HepG2 (cell line): ENCODE measurements around the gene PROX1. TPM values are rescaled to one million over a fixed set of nuclear protein-coding genes. Genes with fewer than 3 reads are reported as not detected.

ENCODE experiments used
- ATAC-seq: fragments of 200-7000 bp; cut with Tn5 transposase; 3 replicates; pipeline ENCODE4 v1.9.1; 2020; ENCODE audit warnings: mild to moderate bottlenecking, moderate library complexity
- BruUV-seq: library from RNA; stranded (reverse); fragments of 400-500 nt; replicated peaks from 2 replicates; lab custom pipeline; 2021; lab: Mats Ljungman, UMichigan
- CTCF ChIA-PET: fragments of 300-600 bp; formaldehyde crosslinking; extraction: SDS; loops from one replicate; lab custom pipeline; 2021; ENCODE audit warnings: low total read pairs, inconsistent platforms, low intra/inter-chr PET ratio; lab: Yijun Ruan, JAX
- POLR2A ChIA-PET: fragments of 350-600 bp; sonication (Branson Sonifier 250); formaldehyde crosslinking; loops from one replicate; lab custom pipeline; 2020; ENCODE audit warnings: antibody characterized with exemption, inconsistent platforms; lab: Yijun Ruan, JAX
- DNase-seq: peaks from one replicate; pipeline ENCODE4 v3.0.0-alpha.2; 2015; ENCODE audit warnings: low spot score
- FAIRE-seq: peaks from 3 replicates; lab custom pipeline; 2011; peaks lifted over from hg19 to GRCh38; lab: Jason Lieb, UNC
- H2AFZ ChIP-seq: one replicate; pipeline ENCODE4 v1.6.1; 2011; ENCODE audit warnings: low read length, inconsistent platforms
- H3K27ac ChIP-seq: fragments of 300-600 bp; 3 replicates; pipeline ENCODE4 v1.8.0; 2011; ENCODE audit warnings: mixed run types, mild to moderate bottlenecking, mixed read lengths, low read length, inconsistent platforms; ENCODE audit not compliant: insufficient read depth; ENCODE audit errors: extremely low read length
- H3K27me3 ChIP-seq, 2 experiments: fragments of 200-600 bp in 1 of 2; 2 replicates in 1 of 2; 3 replicates in 1 of 2; pipeline versions ENCODE4 v1.6.0 to v1.8.0; 2011; ENCODE audit warnings: low read length in 2 of 2, mild to moderate bottlenecking in 2 of 2, moderate library complexity in 2 of 2, inconsistent platforms in 1 of 2; ENCODE audit not compliant: insufficient read depth in 2 of 2, control insufficient read depth in 1 of 2
- H3K36me3 ChIP-seq, 2 experiments: fragments of 200-600 bp in 1 of 2; replicated peaks in 1 of 2; 2 replicates in 1 of 2; 3 replicates in 1 of 2; pipeline versions ENCODE4 v1.5.1 to v1.8.0; 2011; ENCODE audit warnings: low read length in 2 of 2, inconsistent platforms in 1 of 2; ENCODE audit not compliant: insufficient read depth in 2 of 2, control insufficient read depth in 1 of 2
- H3K4me1 ChIP-seq: 2 replicates; pipeline ENCODE4 v1.5.1; 2012; ENCODE audit warnings: low read length, inconsistent platforms; ENCODE audit not compliant: insufficient read depth
- H3K4me2 ChIP-seq: 2 replicates; pipeline ENCODE4 v1.6.0; 2011; ENCODE audit warnings: low read depth, low read length, inconsistent platforms
- H3K4me3 ChIP-seq, 3 experiments: fragments of 200-600 bp in 1 of 3; sonication (generic), shearing (Covaris generic) in 1 of 3; replicated peaks in 1 of 3; 2 replicates each; pipeline ENCODE4 v1.5.1; 2011 to 2016; ENCODE audit warnings: low read length in 3 of 3, inconsistent platforms in 2 of 3, low read depth in 2 of 3, mild to moderate bottlenecking in 2 of 3, control low read depth in 1 of 3, mixed read lengths in 1 of 3; ENCODE audit not compliant: insufficient read depth in 1 of 3
- H3K79me2 ChIP-seq: one replicate; pipeline ENCODE4 v1.6.1; 2011; ENCODE audit warnings: low read length, inconsistent platforms; ENCODE audit not compliant: insufficient read depth
- H3K9ac ChIP-seq: 2 replicates; pipeline ENCODE4 v1.6.0; 2011; ENCODE audit warnings: mild to moderate bottlenecking, low read depth, low read length, inconsistent platforms; ENCODE audit not compliant: insufficient read depth
- H3K9me3 ChIP-seq: 2 replicates; pipeline ENCODE4 v1.5.1; 2012; ENCODE audit warnings: mild to moderate bottlenecking, low read length
- H4K20me1 ChIP-seq: 2 replicates; pipeline ENCODE4 v1.6.0; 2011; ENCODE audit warnings: inconsistent platforms, mild to moderate bottlenecking, low read length, moderate library complexity; ENCODE audit not compliant: insufficient read depth
- ASH2L ChIP-seq: fragments of 300-600, 200-600 bp; sonication (generic); IDR thresholded peaks from 2 replicates; pipeline ENCODE4 v1.7.0; 2017; ENCODE audit warnings: low read depth, mild to moderate bottlenecking, moderate library complexity, mixed read lengths, low read length; ENCODE audit not compliant: insufficient read length
- GLI4 ChIP-seq: sonication (generic); formaldehyde crosslinking; IDR thresholded peaks from 2 replicates; pipeline ENCODE4 v1.5.1; 2020; ENCODE audit warnings: missing genetic modification reagents, mild to moderate bottlenecking, moderate library complexity, borderline replicate concordance
- HNF4A ChIP-seq: sonication (generic); formaldehyde crosslinking; IDR thresholded peaks from 2 replicates; pipeline ENCODE4 v1.4.0; 2020; ENCODE audit warnings: missing genetic modification reagents
- ISL2 ChIP-seq: sonication (generic); formaldehyde crosslinking; IDR thresholded peaks from 2 replicates; pipeline ENCODE4 v1.5.0; 2020; ENCODE audit warnings: missing genetic modification reagents
- KLF9 ChIP-seq: IDR thresholded peaks from 2 replicates; pipeline ENCODE4 v1.6.1; 2016; ENCODE audit warnings: low read depth
- MEF2D ChIP-seq: sonication (generic); formaldehyde crosslinking; IDR thresholded peaks from 2 replicates; pipeline ENCODE4 v1.5.1; 2020; ENCODE audit warnings: mild to moderate bottlenecking, missing genetic modification reagents
- NR2F2 ChIP-seq: IDR thresholded peaks from 2 replicates; pipeline ENCODE4 v1.6.1; 2012; ENCODE audit warnings: low read depth, inconsistent platforms, borderline replicate concordance
- PAF1 ChIP-seq: IDR thresholded peaks from 2 replicates; pipeline ENCODE4 v1.6.1; 2016; ENCODE audit warnings: missing genetic modification reagents, missing compliant biosample characterization
- RORA ChIP-seq: sonication (generic); formaldehyde crosslinking; IDR thresholded peaks from 2 replicates; pipeline ENCODE4 v1.5.0; 2020; ENCODE audit warnings: mild to moderate bottlenecking, missing genetic modification reagents, moderate library complexity
- TCF7 ChIP-seq: sonication (generic); IDR thresholded peaks from 2 replicates; pipeline ENCODE4 v1.6.1; 2016; ENCODE audit warnings: antibody characterized with exemption, low read depth
- THYN1 ChIP-seq: sonication (generic); formaldehyde crosslinking; IDR thresholded peaks from 2 replicates; pipeline ENCODE4 v1.8.1; 2023; ENCODE audit warnings: low read depth, mild to moderate bottlenecking, moderate library complexity, missing genetic modification reagents, borderline replicate concordance
- TOE1 ChIP-seq: sonication (generic); formaldehyde crosslinking; IDR thresholded peaks from 2 replicates; pipeline ENCODE4 v1.4.0; 2020; ENCODE audit warnings: mild to moderate bottlenecking, missing genetic modification reagents
- XRCC5 ChIP-seq: fragments of 200-400 bp; formaldehyde crosslinking; optimal IDR thresholded peaks from 2 replicates; pipeline ENCODE3; 2017; ENCODE audit warnings: mild to moderate bottlenecking, low read length
- ZFY ChIP-seq: sonication (generic); formaldehyde crosslinking; IDR thresholded peaks from 2 replicates; pipeline ENCODE4 v1.4.0; 2020; ENCODE audit warnings: missing genetic modification reagents
- ZNF24 ChIP-seq: fragments of 450-650 bp; IDR thresholded peaks from 2 replicates; pipeline ENCODE4 v1.6.1; 2017; ENCODE audit warnings: antibody characterized with exemption, mild to moderate bottlenecking
- ZNF383 ChIP-seq: sonication (generic); formaldehyde crosslinking; IDR thresholded peaks from 2 replicates; pipeline ENCODE4 v1.4.0; 2020; ENCODE audit warnings: missing genetic modification reagents, mild to moderate bottlenecking, borderline replicate concordance
- ZNF782 ChIP-seq: sonication (generic); formaldehyde crosslinking; IDR thresholded peaks from 2 replicates; pipeline ENCODE4 v1.4.0; 2020; ENCODE audit warnings: missing genetic modification reagents, mild to moderate bottlenecking, borderline replicate concordance
- WGBS: methylation state at CpG from one replicate; pipeline ENCODE4 v1.1.6; 2017; ENCODE audit warnings: low lambda C conversion rate; 5-methylcytosine and 5-hydroxymethylcytosine counted together
- in situ Hi-C: cut with HindIII; loops from 2 replicates; pipeline ENCODE4 v1.10.0; 2017; ENCODE audit warnings: low pct_unique_long_range_greater_than_20kb; ENCODE audit not compliant: extremely low pct_ligation_motif_present
- intact Hi-C: fragments of 100-400 bp; cut with micrococcal nuclease; formaldehyde crosslinking; loops from one replicate; pipeline ENCODE4 v1.10.0; 2022; ENCODE audit not compliant: unreplicated experiment
- polyA plus RNA-seq, 8 experiments: library from polyadenylated mRNA; depleted of rRNA in 3 of 8; stranded (reverse) in 7 of 8; unstranded in 1 of 8; fragments of >200 nt; fragmentation: Illumina TruSeq in 4 of 8; extraction: Trizol in 4 of 8; gene quantifications; 2 replicates each; pipeline versions ENCODE4 v1.2.1 to v1.2.3, GENCODE V29; 2011 to 2016; ENCODE audit warnings: low read depth in 4 of 8, missing spikeins in 1 of 8, mixed read lengths in 1 of 8; ENCODE audit not compliant: insufficient read depth in 1 of 8
- total RNA-seq, 5 experiments: library from RNA; depleted of rRNA; stranded (reverse); fragments of >200 nt; fragmentation: Illumina TruSeq; extraction: Trizol; gene quantifications; 2 replicates each; pipeline ENCODE4 v1.2.3, GENCODE V29; 2016; ENCODE audit warnings: low read depth in 1 of 5
- TF ChIP-seq, protein P1 (sequence below): sonication (generic); formaldehyde crosslinking; IDR thresholded peaks from 2 replicates; pipeline ENCODE4 v1.9.0; 2022; ENCODE audit warnings: low read depth, missing genetic modification reagents
- TF ChIP-seq, protein P2 (sequence below): IDR thresholded peaks from 2 replicates; pipeline ENCODE4 v1.6.1; 2016
- TF ChIP-seq, protein P3 (sequence below): sonication (generic); formaldehyde crosslinking; conservative IDR thresholded peaks from 2 replicates; pipeline ENCODE4 v1.5.0; 2020; ENCODE audit warnings: missing genetic modification reagents

PROX1 gene
- total and polyA plus RNA-seq, 2 of the 13 experiments (the other 11 are each of a cell fraction or from before 2014, with no cell fraction given): 12.3 to 30.2 TPM

DNA sequence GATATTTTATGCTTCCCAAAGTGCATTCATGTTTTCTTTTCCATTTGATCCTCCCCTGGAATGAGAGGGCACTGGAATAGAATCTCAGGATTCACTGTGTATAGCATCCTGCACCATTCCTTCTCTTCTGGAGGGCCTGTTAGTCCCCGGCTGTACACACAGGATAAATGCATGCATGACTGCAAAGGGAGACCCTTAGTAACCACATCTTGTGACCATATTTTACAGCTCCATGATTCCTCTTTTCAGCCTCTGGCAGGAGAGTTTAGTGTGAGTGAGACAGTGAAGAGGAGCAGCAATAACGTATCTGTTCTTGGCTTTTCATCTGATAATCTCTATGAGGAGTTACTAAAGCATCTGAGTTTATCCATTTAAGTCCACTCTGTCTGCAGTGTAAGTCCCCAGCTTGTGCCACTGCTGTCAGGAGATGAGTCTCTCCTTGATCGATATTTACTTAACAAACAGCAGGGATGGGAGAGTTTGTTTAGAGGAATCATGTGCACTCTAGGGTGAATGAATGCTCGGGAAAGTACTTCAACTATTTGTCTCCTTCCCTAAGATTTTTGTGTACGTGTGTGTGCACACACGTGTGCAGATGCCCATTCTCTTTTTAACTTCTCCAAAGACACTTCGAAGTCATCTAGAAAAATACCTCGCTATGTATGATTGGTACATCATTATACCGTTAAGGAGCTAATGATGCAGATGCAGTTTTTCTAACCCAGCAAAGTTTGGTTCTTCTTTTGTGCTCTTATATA is 41.1 kb downstream of the PROX1 start:
- H3K9ac ChIP-seq: peak overlapping the region; percentile 57
- no peak for TF ChIP-seq ZNF782 (CRISPR knock-in tag)
- TF ChIP-seq MEF2D (CRISPR knock-in tag): peak; percentile 68; the same call in 1 of the 2 replicates
- no peak; the same call in 1 of the 2 replicates for TF ChIP-seq GLI4
- TF ChIP-seq, protein P1, sequence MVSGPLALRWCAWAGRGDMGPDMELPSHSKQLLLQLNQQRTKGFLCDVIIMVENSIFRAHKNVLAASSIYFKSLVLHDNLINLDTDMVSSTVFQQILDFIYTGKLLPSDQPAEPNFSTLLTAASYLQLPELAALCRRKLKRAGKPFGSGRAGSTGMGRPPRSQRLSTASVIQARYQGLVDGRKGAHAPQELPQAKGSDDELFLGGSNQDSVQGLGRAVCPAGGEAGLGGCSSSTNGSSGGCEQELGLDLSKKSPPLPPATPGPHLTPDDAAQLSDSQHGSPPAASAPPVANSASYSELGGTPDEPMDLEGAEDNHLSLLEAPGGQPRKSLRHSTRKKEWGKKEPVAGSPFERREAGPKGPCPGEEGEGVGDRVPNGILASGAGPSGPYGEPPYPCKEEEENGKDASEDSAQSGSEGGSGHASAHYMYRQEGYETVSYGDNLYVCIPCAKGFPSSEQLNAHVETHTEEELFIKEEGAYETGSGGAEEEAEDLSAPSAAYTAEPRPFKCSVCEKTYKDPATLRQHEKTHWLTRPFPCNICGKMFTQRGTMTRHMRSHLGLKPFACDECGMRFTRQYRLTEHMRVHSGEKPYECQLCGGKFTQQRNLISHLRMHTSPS (CRISPR knock-in tag): 0 out of 2 replicates have a peak, but pooled peaks have one; percentile 18
- TF ChIP-seq THYN1: no peak
- 0 out of 2 replicates have a peak, but pooled peaks have one; percentile 66 for TF ChIP-seq TOE1
- peak; percentile 88 for TF ChIP-seq ISL2
- TF ChIP-seq XRCC5: no peak
- peak; percentile 75 for TF ChIP-seq TCF7
- peak; percentile 60 for TF ChIP-seq HNF4A (CRISPR knock-in tag)
- TF ChIP-seq ZNF24: peak; percentile 89
- no peak for TF ChIP-seq ZNF383
- TF ChIP-seq KLF9 (CRISPR knock-in tag): peak; percentile 47; the same call in 1 of the 2 replicates
- TF ChIP-seq RORA (CRISPR knock-in tag): no peak
- TF ChIP-seq NR2F2: peak; percentile 47; the same call in 1 of the 2 replicates
- TF ChIP-seq, protein P2, sequence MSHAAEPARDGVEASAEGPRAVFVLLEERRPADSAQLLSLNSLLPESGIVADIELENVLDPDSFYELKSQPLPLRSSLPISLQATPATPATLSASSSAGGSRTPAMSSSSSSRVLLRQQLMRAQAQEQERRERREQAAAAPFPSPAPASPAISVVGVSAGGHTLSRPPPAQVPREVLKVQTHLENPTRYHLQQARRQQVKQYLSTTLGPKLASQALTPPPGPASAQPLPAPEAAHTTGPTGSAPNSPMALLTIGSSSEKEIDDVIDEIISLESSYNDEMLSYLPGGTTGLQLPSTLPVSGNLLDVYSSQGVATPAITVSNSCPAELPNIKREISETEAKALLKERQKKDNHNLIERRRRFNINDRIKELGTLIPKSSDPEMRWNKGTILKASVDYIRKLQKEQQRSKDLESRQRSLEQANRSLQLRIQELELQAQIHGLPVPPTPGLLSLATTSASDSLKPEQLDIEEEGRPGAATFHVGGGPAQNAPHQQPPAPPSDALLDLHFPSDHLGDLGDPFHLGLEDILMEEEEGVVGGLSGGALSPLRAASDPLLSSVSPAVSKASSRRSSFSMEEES (CRISPR knock-in tag): peak; percentile 98
- TF ChIP-seq PAF1 (CRISPR knock-in tag): peak; percentile 49; the same call in 1 of the 2 replicates
- TF ChIP-seq ASH2L: no peak
- no peak for TF ChIP-seq ZFY (CRISPR knock-in tag)
- TF ChIP-seq, protein P3, sequence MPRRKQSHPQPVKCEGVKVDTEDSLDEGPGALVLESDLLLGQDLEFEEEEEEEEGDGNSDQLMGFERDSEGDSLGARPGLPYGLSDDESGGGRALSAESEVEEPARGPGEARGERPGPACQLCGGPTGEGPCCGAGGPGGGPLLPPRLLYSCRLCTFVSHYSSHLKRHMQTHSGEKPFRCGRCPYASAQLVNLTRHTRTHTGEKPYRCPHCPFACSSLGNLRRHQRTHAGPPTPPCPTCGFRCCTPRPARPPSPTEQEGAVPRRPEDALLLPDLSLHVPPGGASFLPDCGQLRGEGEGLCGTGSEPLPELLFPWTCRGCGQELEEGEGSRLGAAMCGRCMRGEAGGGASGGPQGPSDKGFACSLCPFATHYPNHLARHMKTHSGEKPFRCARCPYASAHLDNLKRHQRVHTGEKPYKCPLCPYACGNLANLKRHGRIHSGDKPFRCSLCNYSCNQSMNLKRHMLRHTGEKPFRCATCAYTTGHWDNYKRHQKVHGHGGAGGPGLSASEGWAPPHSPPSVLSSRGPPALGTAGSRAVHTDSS (CRISPR knock-in tag): no peak

More for the DNA sequence above, 41.1 kb downstream of the PROX1 start:
- peak; percentile 74 for FAIRE-seq
- ChIA-PET CTCF (no interaction called here), POLR2A (interaction anchor here (1.0 to 9.8 kb wide), 18 partner anchors 13 to 657 kb away, joined by 3 to 150 read pairs (median 5); partner anchors contain the start of gene PROX1)
- Histone ChIP-seq H2AFZ (no peak overlapping the region), H3K4me1 (peaks cover 86% of the 10 kb centered on the region), H3K27ac (peak overlapping the region; percentile 85), H3K79me2 (peaks cover 38% of the 10 kb centered on the region), H3K36me3 (peaks cover 16 to 65% of the 10 kb centered on the region in 2 experiments), H3K9me3 (no peaks in the 10 kb centered on the region), H3K4me2 (peak overlapping the region; percentile 76), H3K27me3 (no peaks in the 10 kb centered on the region), H3K4me3 (peak overlapping the region in 1 of 3 experiments; percentile 27; a peak in 1 of 6 replicates), H4K20me1 (no peaks in the 10 kb centered on the region)
- DNase-seq: peak; percentile 92
- peak; percentile 80 for ATAC-seq
- TSS peak; percentile 89 for BruUV-seq
- 25% methylated on average over 9 of the region's 9 CpGs for WGBS
- in situ Hi-C loops: no loop called here
- intact Hi-C loops: loop anchor here (2.0 kb wide), 1 partner anchor 22 kb away; no protein-coding TSS in a partner anchor
